Stimulated activated CD4-positive, alpha-beta T cell treated with anti-CD3 and anti-CD28 coated beads, Interleukin-2, amount 100 ng/mL, for 24 hours (primary cell): ENCODE measurements around the gene PDHA2.
"Not testable (repeated sequence)": the region's sequence is repeated elsewhere in the genome, so short reads cannot be mapped to it uniquely, and the experiment has no call there.

ENCODE experiments used
- DNase-seq, 2 donors: peaks; one replicate each; pipeline ENCODE4 v3.0.0-alpha.2; 2020

The PDHA2 gene

GRCh38 chr4:95839891-95840290 lies at the start of gene PDHA2:
TSS of gene PDHA2 (plus strand) at chr4:95840093. CDS start at chr4:95840151, 58 bp downstream.
- no peak for DNase-seq

- DNase-seq = no peak
Measured at GRCh38 chr4:95798003-95798402, 41.9 kb upstream of the PDHA2 start.

DNA sequence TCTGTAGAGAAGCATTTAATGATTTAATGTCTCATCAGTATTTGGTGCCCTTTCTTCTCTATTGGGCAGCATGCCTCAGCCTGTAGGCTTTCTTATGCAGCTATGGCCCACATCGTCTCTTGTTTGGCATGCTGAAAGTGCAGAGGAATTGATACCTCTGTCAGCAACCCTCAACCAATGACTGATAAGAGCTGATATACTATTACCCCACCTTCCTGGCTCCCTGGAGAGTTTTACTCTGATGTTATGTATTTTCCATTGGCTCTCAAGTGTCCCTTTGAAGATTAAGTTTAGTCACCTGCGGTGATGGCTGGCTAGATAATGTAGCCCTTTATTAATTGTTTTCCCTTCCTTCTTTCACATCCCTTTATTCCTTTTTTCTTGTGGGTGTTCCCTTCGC lies 41.2 kb upstream of the PDHA2 start:
- DNase-seq = no peak

DNA sequence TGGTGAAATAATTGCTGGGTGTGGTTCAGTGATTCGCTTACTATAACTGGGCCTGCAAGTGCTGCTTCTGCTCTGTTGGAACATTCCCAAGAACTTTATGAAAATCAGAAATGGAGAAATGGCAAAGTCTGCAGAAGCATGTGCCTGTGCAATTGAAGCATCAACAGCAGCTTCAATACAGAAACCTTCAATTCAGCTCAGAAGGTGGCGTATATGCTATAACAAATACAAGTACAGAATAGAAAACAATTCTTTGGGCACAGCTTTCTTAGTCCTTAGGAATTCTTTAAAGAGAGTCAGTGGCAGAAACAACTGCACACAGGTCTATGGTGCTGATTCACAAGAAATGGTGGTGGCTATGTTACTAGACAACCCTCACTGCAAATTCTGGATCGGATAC lies 18.0 kb upstream of the PDHA2 start:
- no peak for DNase-seq

GRCh38 chr4:95825546-95825945 lies 14.3 kb upstream of the PDHA2 start:
- no peak for DNase-seq

GRCh38 chr4:95830651-95831050 lies 9.2 kb upstream of the PDHA2 start:
- no peak for DNase-seq

DNA sequence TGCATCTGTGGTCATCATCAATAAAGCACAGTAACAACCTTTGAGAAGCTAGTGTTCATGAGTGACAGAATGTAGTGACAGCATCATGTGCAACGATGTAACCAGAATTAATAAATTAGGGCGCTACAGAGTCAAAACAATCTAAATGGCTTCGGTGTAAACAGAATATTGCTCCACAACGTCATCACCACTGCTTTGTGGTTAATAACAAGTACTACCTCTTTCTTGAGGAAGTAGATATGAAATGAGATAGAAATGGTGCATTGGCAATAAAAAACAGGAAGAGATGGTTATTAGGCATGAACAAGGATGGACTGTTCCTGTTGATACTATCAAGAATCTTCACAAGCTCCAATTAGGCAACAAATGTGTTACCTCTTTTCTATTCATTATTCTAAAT lies 8.7 kb upstream of the PDHA2 start:
- no peak for DNase-seq

- no peak for DNase-seq
Measured at GRCh38 chr4:95833711-95834194, 6.1 kb upstream of the PDHA2 start.

- DNase-seq = no peak
Measured at GRCh38 chr4:95835672-95836071, 4.2 kb upstream of the PDHA2 start.

DNA sequence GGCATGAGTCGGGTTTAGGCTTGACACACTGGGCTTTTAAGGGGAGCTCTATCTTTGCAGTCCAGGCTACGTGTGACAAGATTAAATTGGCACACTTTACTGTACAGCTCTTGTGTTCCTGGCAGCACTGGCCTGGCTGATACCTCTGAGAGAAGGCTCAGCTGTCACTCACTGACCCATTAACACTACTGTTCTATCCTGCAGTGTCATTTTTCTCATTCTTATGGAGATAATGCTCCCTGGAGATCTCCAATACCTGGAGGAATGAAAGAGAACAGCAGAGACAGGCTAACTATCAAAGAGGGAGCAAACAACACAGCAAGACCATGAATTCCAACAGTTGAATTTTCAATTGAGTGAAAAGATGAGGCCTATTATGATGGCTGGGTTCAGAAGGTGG lies 1.7 kb upstream of the PDHA2 start:
- DNase-seq = no peak

DNA sequence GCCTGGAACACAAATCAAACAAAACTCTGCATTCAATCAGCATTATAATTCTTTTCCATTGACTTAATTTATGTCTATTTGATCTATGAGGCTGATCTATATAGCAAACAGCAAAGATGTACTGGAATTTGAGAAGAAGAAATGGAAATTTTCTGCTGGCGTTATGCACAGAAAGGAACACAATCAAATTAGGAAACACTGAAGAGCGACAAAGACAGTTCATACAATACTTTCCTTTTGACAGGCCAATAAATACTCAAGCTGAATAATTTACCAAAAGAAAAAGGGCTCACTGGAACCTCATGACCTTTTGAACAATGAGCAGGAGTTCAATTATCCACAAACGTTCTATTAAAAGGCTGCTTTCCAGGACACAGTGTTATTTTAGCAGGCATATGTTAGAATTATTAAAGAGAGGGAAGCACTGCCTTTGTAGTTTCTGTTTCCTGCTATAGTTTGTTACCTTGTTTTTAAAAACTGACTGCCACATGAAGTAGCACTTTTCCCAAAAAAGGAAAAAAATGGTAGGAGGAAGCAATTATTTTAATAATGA lies 8.1 kb downstream of the PDHA2 start:
- no peak for DNase-seq

GRCh38 chr4:95850161-95850560 lies 10.3 kb downstream of the PDHA2 start:
- DNase-seq = no peak

GRCh38 chr4:95857761-95858160 lies 17.9 kb downstream of the PDHA2 start:
- DNase-seq = no peak

DNA sequence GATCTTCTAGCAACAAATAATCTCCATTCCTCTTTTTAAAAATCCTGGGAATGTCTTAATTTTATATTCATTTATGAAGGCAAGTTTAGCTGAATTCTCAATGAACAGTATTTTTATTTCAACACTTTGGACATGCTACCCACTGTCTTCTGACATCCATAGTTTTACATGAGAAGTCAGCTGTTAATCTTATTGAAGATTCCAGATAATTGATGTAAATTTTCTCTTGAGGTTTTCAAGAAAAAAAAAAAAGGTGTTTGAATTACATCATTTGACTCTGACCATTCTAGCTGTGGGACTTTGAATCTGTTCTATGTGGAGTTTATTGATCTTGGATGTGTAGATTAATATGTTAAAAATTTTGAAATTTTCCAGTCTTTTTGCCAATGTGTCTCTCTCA lies 28.0 kb downstream of the PDHA2 start:
- DNase-seq = no peak

GRCh38 chr4:95869414-95869813 lies 29.5 kb downstream of the PDHA2 start:
- not testable (repeated sequence) for DNase-seq

- DNase-seq = no peak
Measured at GRCh38 chr4:95869961-95870500, 30.1 kb downstream of the PDHA2 start.

GRCh38 chr4:95877636-95878035 lies 37.7 kb downstream of the PDHA2 start:
- DNase-seq = no peak

- no peak for DNase-seq
Measured at GRCh38 chr4:95887551-95887950, 47.7 kb downstream of the PDHA2 start.

DNA sequence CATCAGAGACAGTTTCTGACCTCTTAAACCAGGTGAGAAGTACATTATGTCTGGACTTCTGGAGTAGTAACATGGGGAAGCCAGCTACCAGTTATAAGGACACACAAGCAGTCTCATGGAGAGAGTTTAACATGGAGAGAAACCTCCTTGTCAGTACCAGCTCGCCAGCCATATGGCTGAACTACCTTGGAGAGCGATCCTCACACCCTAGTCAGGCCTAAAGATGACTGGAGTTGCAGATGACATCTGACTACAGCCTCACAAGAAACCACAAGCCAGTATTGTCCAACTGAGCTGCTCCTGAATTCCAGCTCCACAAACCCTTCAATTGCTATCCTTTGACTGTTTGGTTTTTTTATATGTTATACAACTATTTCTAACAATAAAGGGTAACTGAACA lies 49.8 kb downstream of the PDHA2 start:
- DNase-seq = no peak
